HepG2 (cell line): Measurements from ENCODE around the gene PTPRD.

Source experiments
- CEBPB ChIP-seq: IDR thresholded peaks from 2 replicates; pipeline ENCODE4 v1.6.1; 2011; ENCODE audit warnings: low read depth, low read length, improper control_type of control experiment, borderline replicate concordance
- CTCF ChIP-seq: sonication (generic); formaldehyde crosslinking; IDR thresholded peaks from 2 replicates; pipeline ENCODE4 v1.5.0; 2020; ENCODE audit warnings: mild to moderate bottlenecking, missing genetic modification reagents, moderate library complexity
- NCOR1 ChIP-seq: fragments of 200-600 bp; sonication (generic); IDR thresholded peaks from 2 replicates; pipeline ENCODE4 v1.7.0; 2017; ENCODE audit warnings: antibody characterized with exemption, low read length, borderline replicate concordance
- TCF7L2 ChIP-seq: IDR thresholded peaks from 2 replicates; pipeline ENCODE4 v1.6.1; 2011; ENCODE audit warnings: mild to moderate bottlenecking, low read depth, low read length, moderate library complexity
- ZNF224 ChIP-seq: sonication (generic); formaldehyde crosslinking; IDR thresholded peaks from 2 replicates; pipeline ENCODE4 v1.5.0; 2020; ENCODE audit warnings: mild to moderate bottlenecking, missing genetic modification reagents
- TF ChIP-seq, protein P1 (sequence below), 2 experiments: sonication (generic) in 1 of 2; formaldehyde crosslinking in 1 of 2; IDR thresholded peaks; 2 replicates each; pipeline versions ENCODE4 v1.5.1 to v1.6.1; 2011 to 2020; ENCODE audit warnings: borderline replicate concordance in 1 of 2, low read depth in 1 of 2, low read length in 1 of 2, mild to moderate bottlenecking in 1 of 2, missing genetic modification reagents in 1 of 2, moderate library complexity in 1 of 2

DNA sequence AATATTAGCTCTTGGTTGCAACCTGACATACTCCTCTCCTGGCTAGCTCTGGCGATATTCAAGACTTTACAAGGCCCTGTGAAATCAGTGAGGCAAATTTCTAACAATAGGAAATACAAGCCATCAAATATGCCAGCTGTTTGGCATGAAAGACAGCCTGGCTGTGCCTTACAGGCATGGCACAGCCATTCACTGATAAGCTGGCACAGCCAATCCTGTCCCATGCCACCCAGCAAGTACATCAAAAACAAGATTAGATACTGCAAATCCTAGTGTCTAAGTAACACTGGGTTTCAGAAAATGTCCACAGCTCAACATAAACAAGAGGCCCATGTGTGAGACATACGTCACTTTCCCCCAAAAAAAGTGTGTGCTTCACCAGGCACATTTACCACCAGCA, 1767.4 kb downstream of the PTPRD start:
- no peak for TF ChIP-seq NCOR1
- TF ChIP-seq TCF7L2: no peak
- TF ChIP-seq, protein P1, sequence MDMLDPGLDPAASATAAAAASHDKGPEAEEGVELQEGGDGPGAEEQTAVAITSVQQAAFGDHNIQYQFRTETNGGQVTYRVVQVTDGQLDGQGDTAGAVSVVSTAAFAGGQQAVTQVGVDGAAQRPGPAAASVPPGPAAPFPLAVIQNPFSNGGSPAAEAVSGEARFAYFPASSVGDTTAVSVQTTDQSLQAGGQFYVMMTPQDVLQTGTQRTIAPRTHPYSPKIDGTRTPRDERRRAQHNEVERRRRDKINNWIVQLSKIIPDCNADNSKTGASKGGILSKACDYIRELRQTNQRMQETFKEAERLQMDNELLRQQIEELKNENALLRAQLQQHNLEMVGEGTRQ (IDR thresholded peaks at IDR 0.05; ENCODE audit: low read depth, low read length): no peak
- TF ChIP-seq, protein P1 (CRISPR knock-in tag; IDR thresholded peaks at IDR 0.05; ENCODE audit: borderline replicate concordance): no peak
- no peak for TF ChIP-seq CTCF (CRISPR knock-in tag)
- TF ChIP-seq ZNF224 (CRISPR knock-in tag): no peak
- TF ChIP-seq CEBPB: no peak
